ENCODE measurements around the gene HIVEP1. TPM values are rescaled to one million over a fixed set of nuclear protein-coding genes. Genes with fewer than 3 reads are reported as not detected.

The HIVEP1 gene
- total RNA-seq, 2 experiments from 2014 or later = 21.7 to 27.8 TPM

DNA sequence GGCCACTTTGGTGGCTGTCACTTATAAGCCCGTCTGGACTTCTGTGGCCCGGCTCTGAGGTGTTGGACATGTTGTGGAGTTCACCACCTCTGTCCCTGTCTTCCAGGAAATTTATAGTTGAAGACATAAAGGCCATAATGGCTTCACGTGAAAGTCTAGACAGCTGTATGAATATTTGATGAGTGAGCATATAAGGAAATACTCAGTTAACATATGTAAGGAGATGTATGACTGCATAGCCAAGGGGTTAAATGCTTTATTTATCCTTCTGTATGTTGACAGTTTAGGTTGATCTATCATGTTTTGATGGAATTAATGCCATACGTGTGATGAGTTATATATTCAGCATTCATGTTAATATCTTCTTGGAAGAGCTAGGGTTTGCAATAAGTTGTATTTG lies 16.1 kb downstream of the HIVEP1 start:
- Mint-ChIP-seq H3K27me3 (no peaks in the 10 kb centered on the region), H3K4me1 (peaks cover 16% of the 10 kb centered on the region), H3K36me3 (ENCODE audit: low read depth) (peaks cover 71% of the 10 kb centered on the region), H3K9me3 (peaks cover 9% of the 10 kb centered on the region), H3K4me3 (no peak overlapping the region), H3K27ac (no peak overlapping the region)
- CTCF ChIA-PET = no interaction called here
- no peak for DNase-seq
- POLR2A ChIA-PET = no interaction called here

DNA sequence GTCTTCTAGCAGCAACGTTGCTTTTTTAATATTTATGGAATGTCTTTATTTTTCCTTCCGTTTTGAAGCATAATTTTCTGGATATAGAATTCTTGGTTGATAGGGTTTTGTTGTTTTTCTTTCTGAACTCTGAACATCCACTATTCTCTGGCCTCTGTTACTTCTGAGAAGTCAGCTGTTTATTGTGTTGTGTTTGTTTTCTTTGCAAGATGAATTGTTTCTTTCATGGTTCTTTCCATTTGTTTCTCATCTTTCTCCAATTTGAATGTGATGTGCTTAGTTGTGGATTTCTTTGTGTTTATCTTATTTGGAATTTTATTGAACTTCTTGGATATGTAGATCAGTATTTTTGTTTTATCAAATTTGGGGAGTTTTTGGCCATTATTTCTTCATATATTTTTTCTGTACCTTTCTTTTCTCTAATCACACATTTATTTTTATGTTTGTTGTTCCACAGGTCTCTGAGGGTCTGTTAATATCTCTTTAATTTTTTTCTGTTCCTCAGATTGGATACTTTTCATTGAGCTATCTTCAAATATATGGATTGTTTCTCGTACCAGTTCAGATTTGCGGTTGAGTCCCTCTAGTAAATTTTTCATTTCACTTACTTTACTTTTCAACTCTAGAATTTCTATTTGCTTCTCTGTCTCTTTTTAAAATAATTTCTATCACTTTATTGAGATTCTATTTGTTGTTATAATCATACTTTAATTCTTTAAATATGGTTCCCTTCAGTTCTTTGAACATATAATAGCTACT lies 18.0 kb downstream of the HIVEP1 start:
- Mint-ChIP-seq H3K4me3 (no peak overlapping the region), H3K27me3 (no peaks in the 10 kb centered on the region), H3K36me3 (ENCODE audit: low read depth) (peaks cover 61% of the 10 kb centered on the region), H3K4me1 (peaks cover 19% of the 10 kb centered on the region), H3K9me3 (peaks cover 9% of the 10 kb centered on the region), H3K27ac (no peak overlapping the region)
- no peak for DNase-seq
- ChIA-PET POLR2A (no interaction called here), CTCF (no interaction called here)

DNA sequence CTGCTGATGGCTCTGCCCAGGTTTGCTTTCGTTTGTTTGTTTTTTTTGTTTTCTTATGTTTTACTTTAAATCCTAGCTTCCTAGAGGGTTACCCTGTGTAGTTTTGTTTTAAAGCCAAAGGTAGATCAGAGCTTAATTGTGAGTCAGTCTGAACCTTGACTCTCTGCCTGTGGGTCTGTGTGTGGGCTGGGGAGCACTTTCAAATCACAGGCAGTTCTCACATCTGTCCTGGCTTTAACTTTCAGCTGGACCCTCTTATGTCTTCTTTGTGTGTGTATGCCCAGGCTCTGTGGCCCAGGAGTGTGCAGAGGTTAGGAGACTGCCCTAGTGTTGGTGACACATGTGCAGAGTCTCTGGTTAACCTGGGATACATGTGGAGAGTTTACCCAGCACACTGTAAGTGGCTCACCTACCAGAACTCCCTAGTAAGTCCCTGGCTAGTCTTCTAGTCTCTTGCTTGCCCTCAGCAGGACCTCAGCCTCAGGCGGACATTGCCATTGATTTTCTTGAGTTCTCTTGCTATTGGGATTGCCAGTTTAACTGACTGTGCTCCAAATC lies 19.0 kb downstream of the HIVEP1 start:
- Mint-ChIP-seq H3K9me3 (peaks cover 8% of the 10 kb centered on the region), H3K27ac (no peak overlapping the region), H3K36me3 (ENCODE audit: low read depth) (peaks cover 54% of the 10 kb centered on the region), H3K27me3 (no peaks in the 10 kb centered on the region), H3K4me1 (peaks cover 17% of the 10 kb centered on the region), H3K4me3 (no peak overlapping the region)
- POLR2A ChIA-PET = interaction anchor here (0.7 kb wide), 1 partner anchor 317 kb away, joined by 3 read pairs; no protein-coding TSS in a partner anchor
- DNase-seq = no peak
- CTCF ChIA-PET = interaction anchor here (0.6 kb wide), 1 partner anchor 10 kb away, joined by 4 read pairs; no protein-coding TSS in a partner anchor

DNA sequence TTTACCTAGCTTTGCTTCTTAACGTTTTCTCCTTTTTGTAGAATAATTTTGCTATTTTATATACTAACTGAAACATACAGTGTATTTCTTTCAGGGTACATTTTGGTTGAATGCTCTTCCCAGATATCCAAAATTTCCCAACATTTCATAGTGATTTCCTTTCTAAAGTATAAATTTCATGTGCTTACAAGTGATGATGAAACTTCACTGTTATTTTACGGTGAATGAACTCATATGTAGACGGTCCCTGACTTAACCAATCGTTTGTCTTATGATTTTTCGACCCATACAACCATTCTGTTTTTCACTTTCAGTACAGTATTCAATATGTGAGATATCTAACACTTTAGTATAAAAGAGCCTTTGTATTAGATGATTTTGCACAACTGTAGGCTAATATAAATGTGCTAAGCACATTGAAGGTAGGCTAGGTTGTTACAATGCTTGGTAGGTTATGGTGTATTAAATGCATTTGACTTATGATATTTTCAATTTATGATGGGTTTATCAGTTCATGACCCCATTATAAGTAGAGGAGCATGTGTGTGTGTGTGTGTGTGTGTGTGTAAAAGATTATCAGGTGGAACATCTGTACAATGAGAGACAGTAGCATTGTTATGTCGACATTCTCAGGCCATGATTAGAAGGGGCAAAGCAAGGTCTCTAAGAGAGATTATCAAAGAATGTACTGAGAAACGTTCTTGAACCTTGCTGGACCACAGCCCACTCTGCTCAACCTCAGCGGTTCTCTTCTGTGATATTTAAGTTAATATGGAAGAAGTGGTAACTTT lies 20.9 kb downstream of the HIVEP1 start:
- H3K27ac Mint-ChIP-seq = no peak overlapping the region
- CTCF ChIA-PET = no interaction called here
- DNase-seq = no peak
- no peaks in the 10 kb centered on the region for H3K27me3 Mint-ChIP-seq
- H3K4me1 Mint-ChIP-seq = peaks cover 33% of the 10 kb centered on the region
- no peak overlapping the region for H3K4me3 Mint-ChIP-seq
- H3K36me3 Mint-ChIP-seq (ENCODE audit: low read depth) = peaks cover 35% of the 10 kb centered on the region
- peaks cover 6% of the 10 kb centered on the region for H3K9me3 Mint-ChIP-seq
- POLR2A ChIA-PET = no interaction called here

DNA sequence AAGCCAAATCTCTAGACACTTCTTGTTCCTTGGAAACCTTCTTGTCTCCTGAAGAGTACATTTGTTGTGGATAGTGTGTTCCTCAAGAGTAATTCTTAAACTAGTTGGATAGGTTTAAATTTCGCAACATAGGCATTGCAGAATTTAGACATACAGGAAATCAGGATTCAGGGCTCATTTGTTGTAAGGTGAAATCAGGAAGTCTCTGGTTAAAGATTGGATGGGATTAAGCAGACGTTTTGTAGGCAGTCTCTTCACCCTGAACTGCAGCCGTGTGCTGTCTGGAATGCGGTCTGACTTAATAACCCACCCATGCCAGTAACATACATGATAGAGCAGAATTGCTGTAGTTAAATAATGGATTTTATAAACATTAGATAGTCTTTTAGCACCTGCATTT lies 21.7 kb downstream of the HIVEP1 start:
- Mint-ChIP-seq H3K4me1 (peaks cover 35% of the 10 kb centered on the region), H3K4me3 (no peak overlapping the region), H3K9me3 (peaks cover 6% of the 10 kb centered on the region), H3K27me3 (no peaks in the 10 kb centered on the region), H3K36me3 (ENCODE audit: low read depth) (peaks cover 31% of the 10 kb centered on the region), H3K27ac (no peak overlapping the region)
- ChIA-PET POLR2A (no interaction called here), CTCF (no interaction called here)
- DNase-seq = no peak

DNA sequence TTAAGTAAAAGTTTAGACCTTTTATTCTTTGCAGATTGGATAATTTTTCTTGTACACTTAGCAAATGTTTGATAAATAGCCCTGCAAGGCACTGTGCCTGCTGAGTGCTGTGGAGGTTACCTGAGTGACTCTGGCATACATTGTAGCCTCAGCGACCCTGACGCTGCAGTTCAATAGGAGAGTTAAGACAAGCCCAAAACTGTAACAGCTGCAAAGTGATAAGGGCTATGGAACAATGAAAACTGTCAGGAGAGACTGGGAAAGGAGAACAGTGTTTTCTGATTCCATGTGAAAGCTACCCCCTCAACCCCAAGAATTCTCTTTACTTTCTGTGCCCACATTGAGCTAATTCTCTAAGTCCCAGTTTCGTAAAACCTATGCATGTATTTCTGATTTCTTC lies 22.2 kb downstream of the HIVEP1 start:
- POLR2A ChIA-PET = no interaction called here
- no peak overlapping the region for H3K27ac Mint-ChIP-seq
- peaks cover 35% of the 10 kb centered on the region for H3K4me1 Mint-ChIP-seq
- CTCF ChIA-PET = no interaction called here
- H3K9me3 Mint-ChIP-seq = peaks cover 6% of the 10 kb centered on the region
- peaks cover 25% of the 10 kb centered on the region for H3K36me3 Mint-ChIP-seq (ENCODE audit: low read depth)
- H3K4me3 Mint-ChIP-seq = no peak overlapping the region
- no peaks in the 10 kb centered on the region for H3K27me3 Mint-ChIP-seq
- no peak for DNase-seq

DNA sequence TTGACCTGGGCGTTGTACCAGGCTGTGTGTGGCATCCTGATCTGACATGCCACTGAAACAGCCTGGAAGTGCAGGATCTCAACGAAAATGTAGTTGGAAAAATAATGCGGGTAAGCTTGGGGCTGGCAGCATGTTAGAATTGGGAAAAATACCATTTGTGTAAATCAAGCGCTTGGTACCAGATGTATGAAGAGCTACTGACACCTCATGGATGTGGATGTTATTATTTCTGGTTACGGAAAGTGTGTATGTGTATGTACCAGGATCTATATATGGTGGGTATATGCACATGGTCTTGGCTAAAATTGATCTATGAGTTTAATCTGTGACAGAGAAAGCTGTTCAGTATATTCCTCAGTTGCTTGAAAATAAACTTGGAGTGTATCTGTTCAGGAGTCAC lies 22.7 kb downstream of the HIVEP1 start:
- POLR2A ChIA-PET = no interaction called here
- peaks cover 23% of the 10 kb centered on the region for H3K36me3 Mint-ChIP-seq (ENCODE audit: low read depth)

DNA sequence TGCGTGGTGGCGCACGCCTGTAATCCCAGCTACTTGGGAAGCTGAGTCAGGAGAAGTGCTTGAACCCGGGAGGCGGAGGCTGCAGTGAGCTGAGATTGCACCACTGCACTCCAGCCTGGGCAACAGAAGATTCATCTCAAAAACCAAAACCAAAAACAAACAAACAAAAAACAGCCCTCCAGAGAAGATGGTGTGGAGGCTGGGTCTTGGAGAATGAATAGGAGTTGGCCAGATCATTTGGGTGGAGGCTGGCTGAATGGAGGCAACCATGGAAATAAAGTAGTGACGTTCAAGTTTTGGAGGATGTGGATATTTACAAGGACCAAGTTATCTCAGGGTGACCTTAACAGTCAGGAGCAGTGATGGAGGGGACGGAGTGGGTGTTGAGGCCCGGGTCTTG lies 24.7 kb downstream of the HIVEP1 start:
- Mint-ChIP-seq H3K4me1 (peaks cover 30% of the 10 kb centered on the region), H3K27me3 (no peaks in the 10 kb centered on the region), H3K36me3 (ENCODE audit: low read depth) (peaks cover 12% of the 10 kb centered on the region), H3K27ac (no peak overlapping the region), H3K9me3 (peaks cover under 1% of the 10 kb centered on the region), H3K4me3 (no peak overlapping the region)
- ChIA-PET CTCF (no interaction called here), POLR2A (no interaction called here)
- DNase-seq = no peak

More for the DNA sequence above, 22.7 kb downstream of the HIVEP1 start:
- DNase-seq = no peak
- Mint-ChIP-seq H3K4me3 (no peak overlapping the region), H3K4me1 (peaks cover 35% of the 10 kb centered on the region), H3K9me3 (peaks cover 6% of the 10 kb centered on the region), H3K27me3 (no peaks in the 10 kb centered on the region), H3K27ac (no peak overlapping the region)
- CTCF ChIA-PET = no interaction called here

DNA sequence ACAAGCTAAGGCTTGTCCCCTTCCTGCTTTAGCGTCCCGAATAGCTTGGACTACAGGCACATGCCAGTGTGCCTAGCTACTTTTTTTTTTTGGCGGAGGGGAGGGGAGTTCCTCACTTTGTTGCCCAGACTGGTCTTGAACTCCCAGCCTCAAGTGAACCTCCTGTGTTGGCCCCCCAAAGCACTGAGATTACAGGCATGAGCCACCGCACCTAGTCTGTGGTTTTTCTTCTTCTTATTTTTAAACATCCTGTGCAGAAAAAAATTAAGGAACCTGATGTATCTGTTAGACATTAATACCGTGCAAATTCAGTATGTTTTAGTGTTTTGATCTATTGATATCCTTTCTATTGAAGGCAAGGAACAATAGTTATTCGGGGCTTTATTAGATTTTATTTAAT lies 25.7 kb downstream of the HIVEP1 start:
- Mint-ChIP-seq H3K4me3 (no peak overlapping the region), H3K27ac (no peak overlapping the region), H3K27me3 (no peaks in the 10 kb centered on the region), H3K4me1 (peaks cover 30% of the 10 kb centered on the region), H3K9me3 (no peaks in the 10 kb centered on the region), H3K36me3 (ENCODE audit: low read depth) (peaks cover 8% of the 10 kb centered on the region)
- ChIA-PET POLR2A (no interaction called here), CTCF (no interaction called here)
- DNase-seq = no peak

DNA sequence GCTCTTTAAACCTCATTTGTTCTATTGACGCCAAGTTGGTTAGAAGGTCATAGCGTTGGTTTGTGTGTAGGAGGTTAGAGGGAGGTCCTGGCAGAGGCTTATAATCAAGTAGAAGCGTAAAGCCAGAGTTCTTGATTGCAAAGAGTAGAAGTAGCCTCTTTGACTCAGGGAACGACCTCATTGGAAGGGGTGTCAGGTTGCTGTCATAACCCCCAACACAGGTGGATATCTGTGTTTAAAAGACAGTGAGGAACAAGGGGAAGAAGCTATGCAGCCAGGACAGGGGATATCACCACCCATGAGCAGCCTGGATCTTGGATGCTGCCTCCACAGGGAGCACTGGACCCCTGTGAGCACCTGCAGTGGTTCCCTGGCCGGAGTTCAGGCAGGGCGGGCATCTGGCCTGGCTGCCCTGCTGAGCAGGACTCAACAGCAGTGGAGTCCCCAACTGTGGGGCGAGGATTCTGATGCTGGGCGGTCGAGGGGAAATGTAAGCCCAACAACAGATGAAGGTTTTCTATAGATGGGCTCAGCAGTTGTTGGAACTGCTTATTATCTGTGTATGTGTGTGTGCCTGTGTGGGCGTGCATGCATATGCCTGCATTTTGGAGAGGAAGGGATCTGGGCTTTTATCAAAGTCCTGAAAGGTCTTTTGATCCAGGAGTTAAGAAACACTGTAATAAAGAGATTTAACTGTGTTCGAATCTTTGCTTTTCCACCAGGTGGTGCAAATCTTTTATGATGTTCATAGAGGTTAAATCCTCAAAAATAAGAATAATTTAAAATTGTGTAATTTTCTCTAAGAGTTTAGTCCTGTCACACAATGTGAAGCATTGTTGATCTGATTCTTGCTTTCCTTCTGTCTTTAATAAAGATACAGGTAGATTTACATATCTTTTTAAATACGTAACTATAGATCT lies 27.7 kb downstream of the HIVEP1 start:
- H3K4me1 Mint-ChIP-seq = peaks cover 39% of the 10 kb centered on the region
- no peak overlapping the region for H3K27ac Mint-ChIP-seq
- POLR2A ChIA-PET = interaction anchor here (0.5 to 1.3 kb wide), 3 partner anchors 8 to 323 kb away, joined by 3 to 6 read pairs (median 4); no protein-coding TSS in a partner anchor

DNA sequence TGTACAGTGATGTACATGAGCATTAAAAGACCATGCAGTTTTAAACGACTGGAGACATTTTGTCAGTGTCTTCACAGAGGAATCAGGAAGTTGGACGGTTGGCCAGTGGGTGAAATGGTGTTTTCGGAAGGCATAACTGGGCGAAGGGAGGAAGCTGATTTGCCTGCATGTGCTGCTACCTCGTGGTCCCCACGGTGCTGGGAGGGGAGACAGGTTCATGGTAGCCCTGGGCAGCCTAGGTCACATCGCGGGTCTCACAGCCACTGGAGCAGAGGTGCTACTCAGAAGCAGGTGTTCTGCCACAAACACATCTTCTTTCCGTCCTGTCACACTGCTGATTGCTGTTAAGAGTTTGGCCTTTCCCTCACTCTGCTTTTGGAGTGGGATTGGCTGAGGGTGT lies 35.2 kb downstream of the HIVEP1 start:
- peaks cover 59% of the 10 kb centered on the region for H3K4me1 Mint-ChIP-seq
- H3K4me3 Mint-ChIP-seq = no peak overlapping the region
- no peaks in the 10 kb centered on the region for H3K27me3 Mint-ChIP-seq
- POLR2A ChIA-PET = interaction anchor here (0.9 to 1.4 kb wide), 2 partner anchors 9 to 35 kb away, joined by 4 read pairs; partner anchors contain the start of gene HIVEP1
- CTCF ChIA-PET = no interaction called here
- H3K9me3 Mint-ChIP-seq = no peaks in the 10 kb centered on the region
- no peak for DNase-seq
- H3K36me3 Mint-ChIP-seq (ENCODE audit: low read depth) = peaks cover 8% of the 10 kb centered on the region
- no peak overlapping the region for H3K27ac Mint-ChIP-seq

More for the DNA sequence above, 27.7 kb downstream of the HIVEP1 start:
- no peaks in the 10 kb centered on the region for H3K27me3 Mint-ChIP-seq
- H3K9me3 Mint-ChIP-seq = no peaks in the 10 kb centered on the region
- peaks cover 12% of the 10 kb centered on the region for H3K36me3 Mint-ChIP-seq (ENCODE audit: low read depth)
- DNase-seq = no peak
- H3K4me3 Mint-ChIP-seq = no peak overlapping the region
- CTCF ChIA-PET = interaction anchor here (1.5 kb wide), 1 partner anchor 26 kb away, joined by 4 read pairs; no protein-coding TSS in a partner anchor

DNA sequence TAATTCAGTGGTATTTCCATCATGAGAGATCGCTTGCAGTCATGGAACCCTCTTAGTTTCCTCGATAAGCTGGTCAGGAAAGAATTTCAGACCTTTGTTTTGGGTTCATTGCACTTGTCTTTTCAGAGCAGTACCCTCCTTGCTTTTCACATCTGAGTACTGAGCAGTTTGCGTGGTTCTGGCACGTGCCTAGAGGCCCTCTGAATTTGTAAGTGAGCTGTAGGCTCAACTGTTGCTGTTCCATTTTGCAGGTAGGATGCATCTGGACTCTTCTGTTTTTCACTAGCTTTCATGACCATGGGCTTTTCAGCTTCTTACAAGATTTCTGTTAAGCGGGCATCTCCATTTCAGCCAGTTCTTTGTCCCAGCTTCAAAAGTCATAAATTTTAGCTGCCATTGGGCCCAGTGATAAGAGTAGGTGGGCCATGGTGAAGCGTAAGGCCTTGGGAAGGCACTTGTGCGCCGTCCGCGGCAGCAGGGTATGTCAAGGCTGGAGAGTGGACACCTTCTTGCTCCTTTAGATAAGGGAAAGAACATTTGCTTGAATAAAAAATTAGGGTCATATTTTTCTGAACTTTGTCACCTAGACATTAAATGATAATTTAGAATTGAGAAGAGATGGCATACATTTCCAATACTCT lies 35.8 kb downstream of the HIVEP1 start:
- ChIA-PET POLR2A (interaction anchor here (0.9 to 1.4 kb wide), 2 partner anchors 9 to 36 kb away, joined by 4 read pairs; partner anchors contain the start of gene HIVEP1), CTCF (no interaction called here)
- Mint-ChIP-seq H3K36me3 (ENCODE audit: low read depth) (peaks cover 8% of the 10 kb centered on the region), H3K4me1 (peaks cover 63% of the 10 kb centered on the region), H3K27me3 (no peaks in the 10 kb centered on the region), H3K27ac (no peak overlapping the region), H3K4me3 (no peak overlapping the region), H3K9me3 (no peaks in the 10 kb centered on the region)
- no peak for DNase-seq

All from activated CD4-positive, alpha-beta memory T cell treated with anti-CD3 and anti-CD28 coated beads, Interleukin-2, amount 10 ng/mL, durations not matched to agents 7 days and 5 days (primary cell).